Tibial nerve (tissue), 4 donors: Measurements from ENCODE around the gene ZNF283.

Experiments used
- CTCF ChIP-seq, 5 experiments: fragments of 200-600 bp in 3 of 5; fragments of 450-650 bp in 2 of 5; sonication (generic) in 3 of 5; IDR thresholded peaks; one replicate each; pipeline ENCODE4 v1.5.1; 2016 to 2019; ENCODE audit warnings: antibody characterized with exemption in 5 of 5, mild to moderate bottlenecking in 3 of 5, moderate library complexity in 2 of 5
- EP300 ChIP-seq, 2 donors: sonication (generic); formaldehyde crosslinking; IDR thresholded peaks; one replicate each; pipeline ENCODE4 v1.6.1; 2017; ENCODE audit warnings: antibody characterized with exemption in 2 of 2, mild to moderate bottlenecking in 1 of 2
- POLR2A ChIP-seq, 2 donors: fragments of 450-650 bp; IDR thresholded peaks; one replicate each; pipeline ENCODE4 v1.6.1; 2017; ENCODE audit warnings: antibody characterized with exemption in 2 of 2, mild to moderate bottlenecking in 2 of 2, moderate library complexity in 2 of 2

GRCh38 chr19:43812688-43813087, 14.4 kb upstream of the ZNF283 start:
- TF ChIP-seq CTCF (IDR thresholded peaks at IDR 0.05) (no peak), POLR2A (IDR thresholded peaks at IDR 0.05) (no peak), EP300 (IDR thresholded peaks at IDR 0.05) (no peak)
